K562 (cell line): ENCODE results near the gene ZNF692. TPM values are rescaled to one million over a fixed set of nuclear protein-coding genes. Genes with fewer than 3 reads are reported as not detected.
A peak's percentile ranks its signal among the peaks of the same experiment; 100 is the strongest.

Experiments used
- DMBX1 ChIP-seq: fragments of 250-450 bp; sonication (Bioruptor Pico); IDR thresholded peaks from 2 replicates; pipeline ENCODE4 v1.8.0; 2022; ENCODE audit warnings: inconsistent platforms, mild to moderate bottlenecking, moderate library complexity, borderline replicate concordance
- ELF2 ChIP-seq: fragments of 250-450 bp; sonication (Bioruptor Pico); IDR thresholded peaks from 2 replicates; pipeline ENCODE4 v1.5.0; 2021; ENCODE audit warnings: mild to moderate bottlenecking
- ETV6 ChIP-seq, 3 experiments: fragments of 150-350 bp in 1 of 3; sonication (generic) in 1 of 3; formaldehyde crosslinking in 1 of 3; IDR thresholded peaks; 2 replicates each; pipeline versions ENCODE4 v1.6.1 to v1.8.0; 2014 to 2022; ENCODE audit warnings: borderline replicate concordance in 2 of 3, low read depth in 2 of 3, antibody characterized with exemption in 1 of 3, low read length in 1 of 3, mild to moderate bottlenecking in 1 of 3, missing genetic modification reagents in 1 of 3
- HLTF ChIP-seq: fragments of 450-650 bp; IDR thresholded peaks from 2 replicates; pipeline ENCODE4 v1.6.1; 2016
- JUNB ChIP-seq: fragments of 450-650 bp; formaldehyde crosslinking; conservative IDR thresholded peaks from 2 replicates; pipeline ENCODE4 v1.4.0; 2020; ENCODE audit warnings: mild to moderate bottlenecking
- LCOR ChIP-seq: sonication (generic); formaldehyde crosslinking; IDR thresholded peaks from 2 replicates; pipeline ENCODE4 v1.8.0; 2022; ENCODE audit warnings: mild to moderate bottlenecking, missing genetic modification reagents
- NRF1 ChIP-seq, 2 experiments: fragments of 450-650 bp; IDR thresholded peaks in 1 of 2; conservative IDR thresholded peaks in 1 of 2; 2 replicates each; pipeline ENCODE4 v1.6.1; 2014; ENCODE audit warnings: mild to moderate bottlenecking in 2 of 2
- SIRT6 ChIP-seq: IDR thresholded peaks from one replicate; pipeline ENCODE4 v1.6.1; 2012; ENCODE audit warnings: low read depth, mild to moderate bottlenecking, control low read depth, inconsistent platforms, low read length, moderate library complexity
- SMAD1 ChIP-seq: fragments of 150-350 bp; IDR thresholded peaks from 2 replicates; pipeline ENCODE4 v1.6.1; 2014; ENCODE audit warnings: low read length, low read depth; ENCODE audit not compliant: partially characterized antibody
- TRIM24 ChIP-seq, 2 experiments: fragments of 450-650 bp; IDR thresholded peaks; 2 replicates each; pipeline ENCODE4 v1.6.1; 2016
- ZKSCAN8 ChIP-seq: fragments of 200-800 bp; sonication (Bioruptor generic); IDR thresholded peaks from 2 replicates; pipeline ENCODE4 v1.6.1; 2016; ENCODE audit warnings: missing genetic modification characterization, missing compliant biosample characterization
- ZNF76 ChIP-seq: fragments of 250-450 bp; sonication (Bioruptor Pico); IDR thresholded peaks from 2 replicates; pipeline ENCODE4 v1.4.0; 2020; ENCODE audit warnings: mild to moderate bottlenecking, moderate library complexity, borderline replicate concordance
- polyA plus RNA-seq, 8 experiments: library from polyadenylated mRNA; depleted of rRNA in 4 of 8; stranded (reverse) in 5 of 8; unstranded in 3 of 8; fragments of >200 nt; fragmentation: Nextera tagmentation in 2 of 8; fragmentation: Illumina TruSeq in 1 of 8; extraction: Ambion mirVana in 2 of 8; extraction: Trizol in 1 of 8; gene quantifications; 2 replicates each; pipeline versions ENCODE4 v1.2.1 to v1.2.3, GENCODE V29; 2011 to 2014; ENCODE audit warnings: inconsistent platforms in 1 of 8, missing spikeins in 1 of 8
- total RNA-seq, 7 experiments: library from RNA; depleted of rRNA in 6 of 7; stranded (reverse); fragments of >200 nt in 6 of 7; fragmentation: Illumina TruSeq in 2 of 7; extraction: Trizol in 2 of 7; gene quantifications; 2 replicates each; pipeline versions ENCODE4 v1.2.1 to v1.2.3, GENCODE V29; 2011 to 2021; ENCODE audit warnings: low replicate concordance in 1 of 7
- TF ChIP-seq, protein P1 (sequence below): sonication (generic); formaldehyde crosslinking; IDR thresholded peaks from 2 replicates; pipeline ENCODE4 v1.8.0; 2022; ENCODE audit warnings: mild to moderate bottlenecking, missing genetic modification reagents
- TF ChIP-seq, protein P2 (sequence below): fragments of 250-450 bp; sonication (Bioruptor Pico); IDR thresholded peaks from 2 replicates; pipeline ENCODE4 v1.5.0; 2020; ENCODE audit warnings: mild to moderate bottlenecking
- TF ChIP-seq, protein P3 (sequence below): sonication (generic); formaldehyde crosslinking; IDR thresholded peaks from 2 replicates; pipeline ENCODE4 v1.8.0; 2022; ENCODE audit warnings: mild to moderate bottlenecking, missing genetic modification reagents, borderline replicate concordance
- TF ChIP-seq, protein P4 (sequence below): fragments of 200-800 bp; sonication (Bioruptor generic); IDR thresholded peaks from 2 replicates; pipeline ENCODE4 v1.6.1; 2017; ENCODE audit warnings: missing genetic modification characterization, missing compliant biosample characterization
- TF ChIP-seq, protein P5 (sequence below), 2 experiments: fragments of 250-450 bp in 1 of 2; fragments of 450-650 bp in 1 of 2; sonication (Bioruptor Pico) in 1 of 2; IDR thresholded peaks; 2 replicates each; pipeline versions ENCODE4 v1.6.1 to v1.8.0; 2016 to 2021; ENCODE audit warnings: mild to moderate bottlenecking in 2 of 2, moderate library complexity in 2 of 2, missing compliant biosample characterization in 1 of 2, missing genetic modification characterization in 1 of 2

ZNF692 gene
- total and polyA plus RNA-seq, 9 of the 15 experiments (the other 6 are each of a cell fraction or from before 2014, with no cell fraction given): 8.4 to 143 (median 55.9) TPM

DNA sequence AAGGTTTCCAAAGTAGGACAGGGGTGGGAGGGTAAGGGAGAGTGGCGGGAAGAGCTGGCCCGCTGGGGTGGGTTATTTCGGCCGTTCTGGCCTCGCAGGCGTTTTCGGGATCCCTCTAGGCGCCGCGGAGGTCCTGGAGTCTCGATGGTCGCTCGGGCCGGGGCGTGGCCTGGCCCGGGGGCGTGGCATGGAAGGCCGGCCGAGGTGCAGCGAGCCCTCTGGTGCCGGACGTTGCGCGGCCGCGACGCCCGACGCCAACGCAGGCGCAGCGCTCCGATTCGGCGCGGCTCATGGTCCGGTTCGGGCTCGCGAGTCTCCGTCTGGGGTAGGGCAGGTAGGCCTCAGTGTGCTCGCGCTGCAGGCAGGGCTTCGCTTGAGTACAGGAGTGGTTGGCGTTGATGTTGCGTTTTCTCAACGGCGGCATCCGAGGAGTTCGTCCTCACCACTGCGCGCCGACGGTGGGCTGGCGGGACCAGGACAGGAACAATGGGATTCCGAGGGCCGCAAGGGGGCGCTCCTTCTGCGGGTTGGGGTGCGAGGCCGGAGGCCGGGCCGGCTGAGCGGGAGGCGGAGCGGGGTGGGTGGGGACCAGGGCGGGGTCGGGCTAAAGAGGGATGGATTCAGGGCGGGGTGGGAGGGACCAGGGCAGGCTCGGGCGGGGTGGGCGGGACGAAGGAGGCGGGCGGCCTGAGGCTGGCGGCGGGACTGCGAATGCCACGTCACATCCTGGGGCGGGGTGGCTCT is 47.3 kb upstream of the ZNF692 start, which contains the start of gene PGBD2 (continued):
- TF ChIP-seq, protein P1, sequence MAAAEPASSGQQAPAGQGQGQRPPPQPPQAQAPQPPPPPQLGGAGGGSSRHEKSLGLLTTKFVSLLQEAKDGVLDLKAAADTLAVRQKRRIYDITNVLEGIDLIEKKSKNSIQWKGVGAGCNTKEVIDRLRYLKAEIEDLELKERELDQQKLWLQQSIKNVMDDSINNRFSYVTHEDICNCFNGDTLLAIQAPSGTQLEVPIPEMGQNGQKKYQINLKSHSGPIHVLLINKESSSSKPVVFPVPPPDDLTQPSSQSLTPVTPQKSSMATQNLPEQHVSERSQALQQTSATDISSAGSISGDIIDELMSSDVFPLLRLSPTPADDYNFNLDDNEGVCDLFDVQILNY (CRISPR knock-in tag): peak; percentile 83
- TF ChIP-seq DMBX1 (peak; percentile 34; the same call in 1 of the 2 replicates), NRF1 (conservative IDR thresholded peaks at IDR 0.05 in 1 of 2, IDR thresholded peaks at IDR 0.05 in 1 of 2) (peak; percentile 90 to 92), ETV6 (IDR thresholded peaks at IDR 0.05; ENCODE audit: borderline replicate concordance in 1 of 2, low read depth in 2 of 2, low read length in 1 of 2) (0 out of 4 replicates have a peak, but pooled peaks of 1 of the 2 experiments have one; percentile 11), ETV6 (CRISPR knock-in tag; IDR thresholded peaks at IDR 0.05; ENCODE audit: borderline replicate concordance) (peak; percentile 88; the same call in 1 of the 2 replicates), SIRT6 (peak; percentile 91), SMAD1 (peak; percentile 57), HLTF (peak; percentile 92; the same call in 1 of the 2 replicates), TRIM24 (IDR thresholded peaks at IDR 0.05) (peak in 1 of 2 experiments; percentile 97; a peak in 2 of 4 replicates), ELF2 (CRISPR knock-in tag) (0 out of 2 replicates have a peak, but pooled peaks have one; percentile 22), LCOR (peak; percentile 95), ZKSCAN8 (CRISPR knock-in tag) (no peak), JUNB (no peak), ZNF76 (CRISPR knock-in tag) (peak; percentile 86; the same call in 1 of the 2 replicates)
- TF ChIP-seq, protein P2, sequence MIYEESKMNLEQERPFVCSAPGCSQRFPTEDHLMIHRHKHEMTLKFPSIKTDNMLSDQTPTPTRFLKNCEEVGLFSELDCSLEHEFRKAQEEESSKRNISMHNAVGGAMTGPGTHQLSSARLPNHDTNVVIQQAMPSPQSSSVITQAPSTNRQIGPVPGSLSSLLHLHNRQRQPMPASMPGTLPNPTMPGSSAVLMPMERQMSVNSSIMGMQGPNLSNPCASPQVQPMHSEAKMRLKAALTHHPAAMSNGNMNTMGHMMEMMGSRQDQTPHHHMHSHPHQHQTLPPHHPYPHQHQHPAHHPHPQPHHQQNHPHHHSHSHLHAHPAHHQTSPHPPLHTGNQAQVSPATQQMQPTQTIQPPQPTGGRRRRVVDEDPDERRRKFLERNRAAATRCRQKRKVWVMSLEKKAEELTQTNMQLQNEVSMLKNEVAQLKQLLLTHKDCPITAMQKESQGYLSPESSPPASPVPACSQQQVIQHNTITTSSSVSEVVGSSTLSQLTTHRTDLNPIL: no peak
- TF ChIP-seq, protein P3, sequence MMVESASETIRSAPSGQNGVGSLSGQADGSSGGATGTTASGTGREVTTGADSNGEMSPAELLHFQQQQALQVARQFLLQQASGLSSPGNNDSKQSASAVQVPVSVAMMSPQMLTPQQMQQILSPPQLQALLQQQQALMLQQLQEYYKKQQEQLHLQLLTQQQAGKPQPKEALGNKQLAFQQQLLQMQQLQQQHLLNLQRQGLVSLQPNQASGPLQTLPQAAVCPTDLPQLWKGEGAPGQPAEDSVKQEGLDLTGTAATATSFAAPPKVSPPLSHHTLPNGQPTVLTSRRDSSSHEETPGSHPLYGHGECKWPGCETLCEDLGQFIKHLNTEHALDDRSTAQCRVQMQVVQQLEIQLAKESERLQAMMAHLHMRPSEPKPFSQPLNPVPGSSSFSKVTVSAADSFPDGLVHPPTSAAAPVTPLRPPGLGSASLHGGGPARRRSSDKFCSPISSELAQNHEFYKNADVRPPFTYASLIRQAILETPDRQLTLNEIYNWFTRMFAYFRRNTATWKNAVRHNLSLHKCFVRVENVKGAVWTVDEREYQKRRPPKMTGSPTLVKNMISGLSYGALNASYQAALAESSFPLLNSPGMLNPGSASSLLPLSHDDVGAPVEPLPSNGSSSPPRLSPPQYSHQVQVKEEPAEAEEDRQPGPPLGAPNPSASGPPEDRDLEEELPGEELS: peak; percentile 95
- TF ChIP-seq, protein P4, sequence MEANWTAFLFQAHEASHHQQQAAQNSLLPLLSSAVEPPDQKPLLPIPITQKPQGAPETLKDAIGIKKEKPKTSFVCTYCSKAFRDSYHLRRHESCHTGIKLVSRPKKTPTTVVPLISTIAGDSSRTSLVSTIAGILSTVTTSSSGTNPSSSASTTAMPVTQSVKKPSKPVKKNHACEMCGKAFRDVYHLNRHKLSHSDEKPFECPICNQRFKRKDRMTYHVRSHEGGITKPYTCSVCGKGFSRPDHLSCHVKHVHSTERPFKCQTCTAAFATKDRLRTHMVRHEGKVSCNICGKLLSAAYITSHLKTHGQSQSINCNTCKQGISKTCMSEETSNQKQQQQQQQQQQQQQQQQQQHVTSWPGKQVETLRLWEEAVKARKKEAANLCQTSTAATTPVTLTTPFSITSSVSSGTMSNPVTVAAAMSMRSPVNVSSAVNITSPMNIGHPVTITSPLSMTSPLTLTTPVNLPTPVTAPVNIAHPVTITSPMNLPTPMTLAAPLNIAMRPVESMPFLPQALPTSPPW (CRISPR knock-in tag): peak; percentile 74
- TF ChIP-seq, protein P5, sequence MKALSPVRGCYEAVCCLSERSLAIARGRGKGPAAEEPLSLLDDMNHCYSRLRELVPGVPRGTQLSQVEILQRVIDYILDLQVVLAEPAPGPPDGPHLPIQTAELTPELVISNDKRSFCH (CRISPR knock-in tag; IDR thresholded peaks at IDR 0.05): no peak
- TF ChIP-seq, protein P5 (tag; IDR thresholded peaks at IDR 0.05): peak; percentile 89
